T1000 (cell line): ENCODE results near the gene G3BP2.
A peak's percentile ranks its signal among the peaks of the same experiment; 100 is the strongest.
"Not testable (repeated sequence)": the region's sequence is repeated elsewhere in the genome, so short reads cannot be mapped to it uniquely, and the experiment has no call there.

ENCODE experiments used
- DNase-seq: peaks from one replicate; lab custom pipeline; 2025; ENCODE audit warnings: mixed read lengths; lab: John Stamatoyannopoulos, UW

G3BP2 gene

GRCh38 chr4:75673027-75673958 lies at the start of gene G3BP2:
Gene G3BP2 (minus strand): TSS chr4:75673411. CDS start chr4:75662025, 11,386 bp downstream.
- DNase-seq, result peak; percentile 83

- DNase-seq, result no peak
Observed at GRCh38 chr4:75722417-75722816, 49.2 kb upstream of the G3BP2 start.

GRCh38 chr4:75718529-75718928 lies 45.3 kb upstream of the G3BP2 start:
- no peak for DNase-seq

GRCh38 chr4:75717408-75717807 lies 44.2 kb upstream of the G3BP2 start:
- DNase-seq, result no peak

GRCh38 chr4:75716054-75716453 lies 42.8 kb upstream of the G3BP2 start:
- DNase-seq, result not testable (repeated sequence)

- no peak for DNase-seq
Observed at GRCh38 chr4:75715105-75715799, 42.0 kb upstream of the G3BP2 start.

- no peak for DNase-seq
Observed at GRCh38 chr4:75714704-75715103, 41.5 kb upstream of the G3BP2 start.

- DNase-seq, result no peak
Observed at GRCh38 chr4:75714011-75714410, 40.8 kb upstream of the G3BP2 start.

- DNase-seq, result no peak
Observed at GRCh38 chr4:75710246-75710645, 37.0 kb upstream of the G3BP2 start.

GRCh38 chr4:75708218-75708691 lies 35.0 kb upstream of the G3BP2 start:
- no peak for DNase-seq

- DNase-seq, result no peak
Observed at GRCh38 chr4:75705198-75705977, 32.2 kb upstream of the G3BP2 start.

- DNase-seq, result no peak
Observed at GRCh38 chr4:75702919-75703411, 29.8 kb upstream of the G3BP2 start.

- no peak for DNase-seq
Observed at GRCh38 chr4:75699299-75699698, 26.1 kb upstream of the G3BP2 start.

GRCh38 chr4:75698963-75699228 lies 25.7 kb upstream of the G3BP2 start:
- no peak for DNase-seq

GRCh38 chr4:75698162-75698962 lies 25.2 kb upstream of the G3BP2 start:
- no peak for DNase-seq

- DNase-seq, result no peak
Observed at GRCh38 chr4:75696581-75696980, 23.4 kb upstream of the G3BP2 start.

- DNase-seq, result no peak
Observed at GRCh38 chr4:75696071-75696470, 22.9 kb upstream of the G3BP2 start.

- DNase-seq, result not testable (repeated sequence)
Observed at GRCh38 chr4:75692066-75692465, 18.9 kb upstream of the G3BP2 start.

- DNase-seq, result not testable (repeated sequence)
Observed at GRCh38 chr4:75687125-75687524, 13.9 kb upstream of the G3BP2 start.

GRCh38 chr4:75686346-75686745 lies 13.1 kb upstream of the G3BP2 start:
- no peak for DNase-seq

GRCh38 chr4:75685546-75686189 lies 12.5 kb upstream of the G3BP2 start:
- DNase-seq, result no peak
